ENCODE data around the gene NUP35.

NUP35 gene, protein sequence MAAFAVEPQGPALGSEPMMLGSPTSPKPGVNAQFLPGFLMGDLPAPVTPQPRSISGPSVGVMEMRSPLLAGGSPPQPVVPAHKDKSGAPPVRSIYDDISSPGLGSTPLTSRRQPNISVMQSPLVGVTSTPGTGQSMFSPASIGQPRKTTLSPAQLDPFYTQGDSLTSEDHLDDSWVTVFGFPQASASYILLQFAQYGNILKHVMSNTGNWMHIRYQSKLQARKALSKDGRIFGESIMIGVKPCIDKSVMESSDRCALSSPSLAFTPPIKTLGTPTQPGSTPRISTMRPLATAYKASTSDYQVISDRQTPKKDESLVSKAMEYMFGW

DNA sequence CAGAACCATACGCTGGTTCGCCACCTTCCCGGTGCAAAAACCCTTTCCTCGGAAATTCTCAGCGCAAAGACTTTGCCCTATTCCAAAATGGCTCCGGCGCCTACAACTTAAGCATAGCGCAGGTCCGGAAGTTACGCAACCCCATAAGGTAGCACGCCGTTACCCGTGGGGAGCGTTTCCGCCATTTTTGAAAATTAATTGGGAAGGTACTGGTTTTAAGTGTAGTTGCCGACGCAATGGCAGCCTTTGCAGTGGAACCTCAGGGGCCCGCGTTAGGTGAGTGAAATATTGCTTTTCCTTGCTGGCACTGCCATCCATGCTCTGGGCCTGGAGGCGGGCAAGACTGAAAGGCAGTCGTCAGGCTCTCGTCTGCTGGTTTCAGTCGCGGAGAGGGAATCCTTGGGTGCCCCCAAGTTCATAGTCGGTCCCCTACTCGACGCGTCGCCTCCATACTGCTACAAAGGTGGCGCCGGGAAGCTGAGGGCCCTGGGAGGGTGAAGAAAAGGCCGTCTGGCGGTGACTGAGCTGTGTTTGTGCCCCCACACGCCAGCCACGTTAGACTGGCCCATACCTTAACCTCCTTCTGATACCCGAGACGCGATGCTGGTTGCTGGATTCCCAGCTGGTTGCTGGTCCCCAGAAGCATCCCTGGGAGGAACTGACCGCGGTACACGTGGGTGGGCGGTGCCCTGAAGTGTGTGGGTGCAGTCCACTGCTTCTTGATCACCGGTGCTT lies at the start of gene NUP35:
Gene NUP35, plus strand, starts transcription at position 222 of the 735 bp plus-strand sequence. Its CDS starts 15 bp downstream, at position 237.
- peak; percentile 94 to 97 for DNase-seq

DNA sequence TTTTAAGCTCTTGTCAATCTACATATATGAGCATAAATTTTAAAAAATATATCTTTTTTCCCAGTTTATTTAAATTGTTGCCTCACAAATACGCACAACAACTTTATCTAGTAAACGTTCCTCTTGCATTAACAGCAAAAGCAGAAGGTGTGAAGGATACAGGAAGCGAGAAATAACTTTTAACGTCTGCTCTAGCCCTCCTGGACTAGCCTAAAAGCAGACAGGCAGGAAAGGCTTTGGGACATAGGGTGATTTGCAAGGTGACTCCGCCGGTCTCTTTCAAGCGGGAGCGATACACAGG lies 46.1 kb upstream of the NUP35 start:
- DNase-seq = peak; percentile 88 to 90

DNA sequence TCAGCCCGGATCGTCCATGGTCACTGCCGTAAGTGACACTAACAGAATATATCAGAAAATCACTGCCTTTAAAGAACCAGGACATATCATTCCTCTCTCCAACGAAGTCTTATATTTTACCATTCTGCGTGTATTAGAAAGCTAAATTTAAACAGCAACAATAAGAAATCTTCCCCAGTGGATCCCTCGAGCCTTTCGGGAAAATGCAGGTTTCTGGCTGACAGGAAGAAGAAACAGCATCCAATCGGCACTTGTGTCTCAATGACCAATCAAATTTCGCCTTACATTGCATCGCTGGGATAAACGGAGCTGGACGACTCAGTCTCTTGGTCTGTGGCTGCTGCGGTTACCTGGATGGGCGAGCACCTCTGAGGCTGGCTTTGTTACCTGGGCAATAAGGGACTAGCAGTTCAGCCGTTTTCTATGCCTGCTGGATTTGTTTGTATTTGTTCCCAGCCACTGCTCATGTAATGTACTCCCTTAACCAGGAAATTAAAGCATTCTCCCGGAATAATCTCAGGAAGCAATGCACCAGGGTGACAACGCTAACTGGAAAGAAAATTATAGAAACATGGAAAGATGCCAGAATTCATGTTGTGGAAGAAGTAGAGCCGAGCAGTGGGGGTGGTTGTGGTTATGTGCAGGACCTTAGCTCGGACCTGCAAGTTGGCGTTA lies 45.6 kb upstream of the NUP35 start, which contains the start of gene DUSP19:
Gene DUSP19, plus strand, starts transcription at position 284 of the 675 bp plus-strand sequence. Its CDS starts 187 bp downstream, at position 471.
- DNase-seq = peak; percentile 98

DNA sequence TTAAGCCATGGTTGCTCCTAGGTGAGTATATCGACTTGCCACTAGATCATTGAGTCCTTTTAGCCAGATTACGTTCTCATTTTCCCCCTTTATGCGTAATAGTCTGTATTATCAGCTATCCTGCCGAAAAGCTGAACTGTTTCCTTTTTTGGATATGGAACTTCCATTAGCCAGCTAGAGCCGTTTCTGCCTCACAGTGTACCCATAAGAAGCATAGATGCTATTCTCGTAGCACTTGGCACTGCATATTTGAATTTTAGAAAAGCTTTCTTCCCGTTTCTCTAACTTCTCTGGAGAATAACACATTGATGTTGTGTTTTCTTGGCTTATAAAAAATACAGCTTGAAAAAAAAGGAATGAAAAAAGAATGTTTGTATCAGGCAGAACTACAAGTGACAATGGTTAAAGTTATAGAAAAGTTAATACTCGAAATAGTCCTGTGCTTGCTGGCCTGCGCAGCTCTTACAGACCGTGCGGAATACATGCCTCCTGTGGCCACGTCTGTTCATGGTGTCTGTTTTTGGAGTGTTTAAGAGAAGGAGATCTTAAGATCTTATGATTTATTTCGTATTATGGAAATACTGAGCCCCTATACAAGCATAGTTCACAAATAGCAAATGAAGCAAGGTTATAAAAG lies 45.0 kb upstream of the NUP35 start:
- DNase-seq = peak; percentile 64 to 67

DNA sequence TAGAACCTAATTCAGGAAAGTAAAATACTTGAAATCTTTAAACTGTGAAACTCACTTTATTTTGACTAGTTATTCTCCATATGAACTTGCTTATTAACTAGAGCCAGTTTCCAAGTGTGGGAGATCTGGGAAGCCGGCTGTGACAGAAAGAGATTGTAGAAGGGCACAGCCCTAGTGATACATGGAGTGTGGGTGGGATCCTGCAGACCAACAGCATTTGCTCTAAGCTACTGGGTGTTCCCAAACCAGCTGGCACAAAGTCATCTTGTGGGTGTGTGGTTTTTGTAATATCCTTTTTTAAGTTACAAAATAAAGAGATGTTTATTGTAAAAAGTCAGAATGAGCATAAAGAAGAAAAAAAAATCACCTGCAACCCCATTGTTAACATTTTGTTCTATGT lies 42.3 kb upstream of the NUP35 start:
- no peak for DNase-seq

DNA sequence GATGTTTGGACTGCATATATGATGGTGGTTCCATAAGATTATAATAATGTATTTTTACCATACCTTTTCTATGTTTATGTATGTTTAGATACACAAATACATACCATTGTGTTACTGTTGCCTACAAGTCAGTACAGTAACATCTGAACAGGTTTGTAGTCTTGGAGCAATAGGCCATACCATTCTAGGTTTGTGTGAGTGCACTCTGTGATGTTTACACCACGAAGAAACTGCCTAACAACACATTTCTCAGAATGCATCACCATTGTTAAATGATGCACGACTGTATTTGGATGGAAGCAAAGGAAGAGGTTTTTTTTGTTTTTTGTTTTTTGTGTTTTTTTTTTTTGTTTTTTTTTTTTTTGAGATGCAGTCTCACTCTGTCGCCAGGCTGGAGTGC lies 36.2 kb upstream of the NUP35 start:
- DNase-seq = no peak

DNA sequence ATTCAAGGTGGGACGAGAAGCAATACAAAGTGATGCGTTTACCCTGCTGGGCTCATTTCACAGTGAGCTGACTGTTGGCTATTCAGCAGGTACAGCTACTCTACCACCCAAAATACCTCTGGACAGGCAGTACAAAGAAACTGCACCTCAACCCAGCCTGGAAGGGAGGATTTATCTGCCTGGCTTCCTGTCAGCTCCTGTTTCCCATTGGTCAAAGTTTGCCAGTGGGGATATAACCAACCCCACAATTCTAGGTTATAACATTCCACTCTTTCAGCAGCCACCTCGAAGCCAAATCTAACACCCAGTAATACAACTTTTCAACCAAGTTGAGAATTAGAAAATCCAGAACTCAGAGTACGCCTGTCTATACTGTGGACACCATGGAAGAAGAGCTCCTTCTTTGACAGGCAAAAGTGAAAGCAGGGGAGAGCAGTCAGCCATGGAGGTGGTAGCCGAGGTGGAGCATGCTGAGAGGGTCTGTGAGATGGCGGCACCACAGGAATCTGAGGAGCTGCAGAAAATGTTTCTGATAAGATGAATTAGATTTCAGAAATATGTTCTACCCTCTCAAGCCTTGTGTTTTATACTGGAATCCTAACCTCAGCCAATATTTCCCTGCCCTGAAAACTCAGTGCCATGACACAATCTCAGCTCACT lies 34.9 kb upstream of the NUP35 start:
- DNase-seq = no peak

DNA sequence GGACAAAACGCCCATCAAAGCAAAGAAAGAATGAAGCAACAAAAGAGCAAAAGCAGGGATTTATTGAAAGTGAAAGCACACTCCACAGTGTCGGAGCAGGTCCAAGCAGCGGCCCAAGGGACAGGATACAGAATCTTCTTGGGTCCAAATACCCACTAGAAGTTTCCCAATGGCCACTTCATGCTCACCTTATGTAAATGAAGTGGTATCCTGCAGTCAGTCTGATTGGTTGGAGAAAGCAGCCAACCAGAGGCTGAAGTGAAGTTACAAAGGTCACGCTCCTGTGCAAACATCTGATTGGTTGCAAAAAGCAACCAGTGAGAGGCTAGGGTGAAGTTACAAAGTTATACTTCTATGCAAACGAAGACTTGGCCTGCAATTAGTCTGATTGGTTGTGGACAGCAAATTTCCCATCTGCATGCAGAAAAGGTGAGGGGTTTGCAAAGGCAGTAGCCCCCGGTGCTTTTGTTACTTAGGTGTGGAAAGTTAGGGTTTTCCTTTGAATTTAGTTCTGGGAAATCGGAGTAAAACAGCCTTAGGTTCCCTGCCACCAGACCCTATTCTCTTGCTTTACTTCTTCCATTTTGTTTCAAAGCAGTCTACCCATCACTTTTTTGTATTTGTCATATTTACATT lies 32.8 kb upstream of the NUP35 start:
- DNase-seq = no peak

DNA sequence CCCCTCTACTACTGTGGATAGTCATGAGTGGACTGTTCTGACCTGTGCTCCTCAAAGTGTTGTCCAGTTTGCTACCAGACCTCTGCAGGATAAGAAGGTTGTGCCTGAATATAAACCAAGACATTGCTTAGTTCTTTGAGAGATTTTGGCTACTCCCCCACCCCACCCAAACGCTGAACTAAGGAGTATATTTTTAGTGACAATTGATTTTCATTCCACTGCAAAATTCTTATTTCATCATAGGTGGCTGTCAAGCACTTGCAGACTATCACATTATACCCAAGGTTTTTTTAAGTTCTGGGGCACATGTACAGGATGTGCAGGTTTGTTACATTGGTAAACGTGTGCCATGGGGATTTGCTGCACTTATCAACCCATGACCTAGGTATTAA lies 32.3 kb upstream of the NUP35 start:
- no peak for DNase-seq

DNA sequence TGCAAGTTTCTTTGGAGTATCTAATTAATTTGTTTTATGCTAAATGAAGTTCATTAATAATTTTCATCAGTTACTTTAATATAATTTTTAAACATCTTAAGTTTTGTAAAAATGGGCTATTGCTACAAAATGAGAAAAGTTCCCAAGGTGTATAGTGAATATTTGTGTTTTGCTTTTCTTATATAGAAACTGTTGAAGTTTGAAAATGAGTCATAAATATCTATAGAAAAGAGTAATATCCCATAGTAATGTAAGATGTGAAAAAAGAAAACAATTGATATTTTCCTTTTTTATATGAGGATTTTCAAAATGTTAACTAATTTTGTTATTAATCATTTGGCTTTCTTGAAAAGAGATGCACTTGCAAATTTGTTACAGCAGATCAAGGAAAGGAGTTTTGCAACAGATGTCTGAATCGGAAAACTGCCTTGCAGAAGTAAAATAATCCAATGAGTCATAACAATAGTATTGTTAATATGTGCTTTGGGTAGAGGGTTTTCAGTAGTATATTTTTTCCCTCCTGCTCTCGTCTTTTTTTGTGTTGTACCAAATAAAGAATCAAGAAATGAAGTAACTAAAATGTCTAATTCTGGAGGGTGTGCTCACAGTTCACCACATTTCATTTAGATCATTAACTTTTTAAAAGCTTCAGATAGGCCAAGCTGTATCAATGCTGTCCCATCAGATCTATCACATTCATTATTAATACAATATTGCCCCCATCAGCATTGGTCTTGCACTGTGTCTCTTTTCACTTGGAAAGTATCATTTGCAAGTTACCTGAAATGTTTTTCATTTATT lies 30.2 kb upstream of the NUP35 start:
- DNase-seq = peak in 1 of 2 experiments; percentile 3

DNA sequence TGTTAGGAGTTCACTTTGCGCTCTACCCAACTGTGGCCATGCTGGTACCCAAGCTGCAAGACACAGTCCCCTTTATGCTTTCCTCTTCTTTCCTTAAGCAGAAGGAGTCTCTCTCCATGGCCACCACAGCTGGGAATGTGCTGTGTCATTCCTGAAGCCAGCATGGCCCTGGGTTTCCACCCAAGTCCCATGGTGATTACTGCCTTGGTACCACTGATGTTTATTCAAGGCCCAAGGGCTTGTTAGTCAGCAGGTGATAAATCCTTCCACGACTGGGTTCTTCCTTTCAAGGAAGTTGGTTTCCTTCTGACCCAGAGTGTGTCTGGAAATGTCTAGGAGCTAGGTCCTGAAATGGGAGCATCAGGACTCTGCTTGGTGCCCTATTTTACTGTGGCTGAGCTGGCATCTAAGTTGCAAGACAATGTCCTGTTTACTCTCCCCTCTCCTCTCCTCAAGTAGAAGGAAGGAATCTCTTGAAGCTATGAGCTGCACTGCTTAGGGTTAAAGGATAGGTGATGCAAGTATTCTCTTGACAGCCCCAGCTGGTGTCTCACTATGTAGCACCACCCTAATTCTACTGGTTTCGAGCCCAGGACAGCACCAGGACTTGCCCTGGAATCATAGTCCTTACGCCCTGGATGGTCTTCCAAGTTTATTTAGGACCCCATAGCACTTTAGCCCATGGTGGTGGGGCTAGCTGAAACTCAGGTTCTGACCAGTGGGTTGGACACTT lies 18.7 kb upstream of the NUP35 start:
- no peak for DNase-seq

DNA sequence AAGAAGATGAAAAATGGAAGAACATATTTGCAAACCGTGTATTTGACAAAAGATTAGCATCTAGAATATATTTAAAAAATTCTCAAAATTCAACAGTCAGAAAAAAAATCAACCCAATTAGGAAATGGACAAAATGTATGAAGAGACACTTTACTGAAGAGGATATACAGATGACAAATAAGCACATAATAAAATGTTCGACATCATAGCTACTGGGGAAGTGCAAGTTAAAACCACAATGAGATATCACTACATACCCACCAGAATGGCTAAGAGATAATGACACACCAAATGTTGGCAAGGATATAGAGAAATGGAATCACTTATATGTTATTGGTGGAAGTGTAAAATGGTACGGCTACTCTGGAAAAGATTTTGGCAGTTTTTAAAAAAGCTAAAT lies 11.7 kb upstream of the NUP35 start:
- DNase-seq = no peak

DNA sequence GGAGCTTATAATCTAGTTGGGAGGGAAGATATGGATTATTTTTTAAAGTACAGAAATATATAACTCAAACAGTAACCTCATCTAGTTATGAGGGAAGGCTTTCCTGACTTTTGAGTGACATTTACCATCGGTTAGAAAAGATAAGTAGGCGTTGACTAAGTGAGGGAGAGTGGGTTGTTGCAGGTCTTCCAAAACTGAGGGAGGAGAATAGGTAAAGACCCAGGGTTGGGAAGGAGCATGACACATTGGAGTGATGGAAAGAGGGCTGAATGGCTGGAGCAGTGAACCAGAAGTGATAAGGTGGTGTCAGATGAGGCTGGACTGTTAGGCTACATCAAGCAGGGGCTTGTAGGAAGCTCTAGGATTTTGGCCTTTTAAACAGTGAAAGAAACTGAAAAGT lies 10.6 kb upstream of the NUP35 start:
- no peak for DNase-seq

DNA sequence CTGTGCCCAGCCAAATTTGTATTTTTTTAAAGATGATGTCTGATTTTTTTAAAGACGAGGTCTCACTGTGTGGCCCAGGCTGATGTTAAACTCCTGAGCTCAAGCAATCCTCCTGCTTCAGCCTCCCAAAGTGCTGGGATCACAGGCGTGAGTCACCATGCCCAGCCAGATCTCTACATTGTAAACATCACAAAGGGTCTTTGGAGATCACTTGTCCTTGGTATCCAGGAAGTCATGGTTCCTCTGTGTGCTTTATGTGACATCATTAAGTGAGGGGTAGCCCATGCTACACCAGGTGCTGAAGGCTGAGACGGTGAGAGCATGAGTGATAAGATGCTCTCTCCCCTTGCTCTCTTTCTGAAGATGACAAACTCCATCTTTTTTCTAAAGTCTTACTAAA lies 7.0 kb upstream of the NUP35 start:
- DNase-seq = no peak

DNA sequence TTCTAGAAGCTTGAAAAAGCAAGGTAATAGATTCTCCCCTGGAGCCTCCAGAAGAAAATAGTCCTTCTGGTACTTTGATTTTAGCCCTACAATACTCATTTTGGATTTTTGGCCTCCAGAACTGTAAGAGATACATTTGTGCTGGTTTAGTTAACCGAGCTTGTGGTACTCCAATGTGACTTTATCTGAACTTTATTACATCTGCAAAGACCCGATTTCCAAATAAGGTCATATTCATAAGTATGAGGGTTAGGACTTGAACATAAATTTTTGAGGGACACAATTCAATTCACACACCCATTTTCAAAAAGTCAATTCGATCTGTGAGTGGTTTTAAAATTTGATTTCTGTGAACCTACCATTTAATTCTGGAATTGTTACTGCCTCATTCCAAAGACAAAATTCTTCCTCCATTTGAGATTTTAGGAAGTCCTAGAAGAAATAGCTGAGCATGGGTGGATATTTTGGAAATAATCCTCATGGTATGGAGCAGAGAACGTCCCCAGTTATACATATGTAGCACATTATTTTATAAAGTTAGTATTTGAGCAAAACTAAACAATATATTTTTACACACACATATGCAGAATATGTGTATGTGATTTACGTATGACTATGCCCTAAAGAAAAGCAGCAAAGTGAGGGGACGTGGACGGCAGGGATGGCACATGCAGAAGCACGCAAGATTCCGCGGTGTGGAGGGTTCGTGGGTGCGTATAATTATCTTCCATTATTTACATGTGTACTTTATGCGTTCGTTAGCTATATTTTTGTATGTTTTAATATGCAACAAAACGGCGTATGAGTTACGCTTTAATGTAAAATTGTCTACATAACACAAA lies 905 bp upstream of the NUP35 start:
- DNase-seq = peak in 1 of 2 experiments; percentile 64

DNA sequence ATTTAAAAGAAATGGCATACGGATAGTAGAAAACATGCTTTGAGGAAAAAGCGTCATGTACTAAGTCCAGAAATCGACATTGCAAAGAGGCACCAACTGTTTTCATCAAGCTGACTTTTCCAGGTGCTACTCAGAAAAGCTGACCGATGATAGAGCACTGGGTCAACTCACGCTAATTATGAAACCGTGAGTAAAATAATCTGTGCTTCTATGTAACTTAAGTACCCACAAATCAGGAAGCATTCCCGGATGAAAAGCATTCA lies 353 bp upstream of the NUP35 start:
- no peak for DNase-seq

DNA sequence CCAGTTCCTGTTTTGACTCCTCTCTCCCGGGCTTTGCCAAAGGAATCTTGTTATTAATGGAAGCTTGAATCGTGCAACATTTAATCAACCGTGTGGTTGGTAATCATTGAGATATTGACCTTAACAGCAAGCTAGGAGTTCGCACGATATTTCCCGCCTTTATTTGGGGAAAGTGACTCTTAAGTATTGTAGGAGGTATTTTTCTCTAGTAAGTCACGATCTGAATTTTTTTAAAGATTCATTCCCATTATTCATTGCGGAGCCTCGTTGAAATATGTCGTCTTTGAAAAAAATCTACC lies 663 bp downstream of the NUP35 start:
- DNase-seq = no peak

DNA sequence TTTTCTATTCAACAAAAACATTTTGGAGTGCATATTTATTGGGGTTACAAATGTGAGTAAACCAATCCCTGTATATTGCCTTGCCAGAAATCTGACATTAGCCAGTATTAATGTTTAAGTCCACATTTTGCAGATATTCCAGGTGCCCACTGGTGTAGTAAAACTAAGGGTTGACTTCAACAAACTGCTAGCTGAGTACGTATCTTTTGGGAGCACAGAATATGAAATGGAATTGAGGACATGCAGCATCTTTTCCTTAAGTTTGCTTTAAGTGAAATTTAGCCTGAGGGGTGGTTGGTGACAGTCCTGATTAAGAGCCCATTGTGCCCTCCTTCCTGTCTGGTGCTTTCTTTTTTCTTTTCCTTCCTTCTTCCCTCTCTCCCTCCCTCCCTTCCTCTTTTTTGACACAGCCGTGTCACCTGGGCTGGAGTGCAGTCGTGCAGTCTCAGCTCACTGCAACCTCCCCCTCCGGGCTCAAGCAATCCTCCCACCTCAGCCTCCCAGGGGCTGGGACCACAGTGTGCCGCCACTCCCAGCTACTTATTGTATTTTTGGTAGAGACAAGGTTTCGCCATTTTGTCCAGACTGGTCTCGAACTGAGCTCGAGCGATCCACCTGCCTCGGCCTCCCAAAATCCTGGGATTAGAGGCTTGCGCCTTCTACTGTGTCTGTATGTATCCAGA lies 1.6 kb downstream of the NUP35 start:
- DNase-seq = peak in 1 of 2 experiments; percentile 4

DNA sequence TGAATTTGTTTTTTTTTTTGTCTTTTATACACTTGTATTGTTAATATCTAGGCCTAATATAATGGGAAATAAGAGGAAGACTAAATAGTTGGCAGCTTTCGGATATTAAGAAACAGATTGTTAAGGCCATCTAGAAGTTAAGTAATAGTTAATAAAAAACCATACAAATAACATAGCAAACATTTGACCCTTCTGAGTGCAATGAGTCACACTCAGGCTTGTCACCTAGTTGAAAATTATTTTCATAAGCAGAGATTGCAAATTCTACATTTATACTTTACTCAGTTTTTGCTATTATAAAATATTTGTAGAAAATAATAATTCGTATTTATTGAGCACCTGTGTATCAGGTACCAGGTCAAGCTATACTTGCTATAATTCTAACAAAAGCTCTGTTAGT lies 2.4 kb downstream of the NUP35 start:
- no peak for DNase-seq

DNA sequence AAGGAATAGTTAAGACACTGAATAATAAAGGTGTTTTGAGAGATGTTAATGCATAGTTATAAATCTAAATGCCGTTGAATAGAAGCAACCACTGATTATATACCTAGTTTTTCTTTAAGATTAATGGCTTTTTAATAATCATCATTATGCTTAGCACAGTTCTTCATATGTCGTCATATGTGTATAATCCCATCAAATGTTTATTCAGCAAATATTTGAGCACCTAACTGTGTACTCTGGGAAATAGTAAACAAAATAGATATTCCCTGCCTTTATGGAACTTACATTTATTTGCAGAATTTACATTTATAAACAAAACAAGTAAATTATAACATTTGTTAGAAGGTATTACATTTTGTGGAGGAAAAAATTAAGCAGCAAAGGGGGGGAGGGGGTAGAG lies 9.8 kb downstream of the NUP35 start:
- no peak for DNase-seq
